Keratinocyte (primary cell): Measurements from ENCODE around the gene NRDC. TPM values are rescaled to one million over a fixed set of nuclear protein-coding genes. Genes with fewer than 3 reads are reported as not detected.

ENCODE experiments used
- DNase-seq: peaks from one replicate; pipeline ENCODE4 v3.0.0-alpha.2; 2011; ENCODE audit warnings: low read depth, missing footprints, low spot score
- FAIRE-seq: peaks from 2 replicates; lab custom pipeline; 2011; peaks lifted over from hg19 to GRCh38; lab: Jason Lieb, UNC
- H2AFZ ChIP-seq: 2 replicates; pipeline ENCODE4 v1.6.0; 2012; ENCODE audit warnings: low read length, control low read depth, inconsistent platforms; ENCODE audit not compliant: control insufficient read depth
- H3K27ac ChIP-seq: 2 replicates; pipeline ENCODE4 v1.5.1; 2011; ENCODE audit warnings: low read length; ENCODE audit not compliant: control insufficient read depth, insufficient read depth
- H3K27me3 ChIP-seq: 3 replicates; pipeline ENCODE4 v1.6.0; 2011; ENCODE audit warnings: low read length; ENCODE audit not compliant: control insufficient read depth, insufficient read depth; ENCODE audit errors: extremely low read depth
- H3K36me3 ChIP-seq, 2 experiments: 2 replicates in 1 of 2; 3 replicates in 1 of 2; pipeline ENCODE4 v1.5.1; 2011; ENCODE audit warnings: low read length in 2 of 2, mild to moderate bottlenecking in 1 of 2; ENCODE audit not compliant: control insufficient read depth in 2 of 2, insufficient read depth in 2 of 2; ENCODE audit errors: extremely low read depth in 1 of 2
- H3K4me1 ChIP-seq: 3 replicates; pipeline ENCODE4 v1.5.1; 2011; ENCODE audit warnings: low read length; ENCODE audit not compliant: control insufficient read depth, insufficient read depth; ENCODE audit errors: extremely low read depth
- H3K4me2 ChIP-seq: 3 replicates; pipeline ENCODE4 v1.6.0; 2011; ENCODE audit warnings: low read depth, low read length; ENCODE audit not compliant: control insufficient read depth, insufficient read depth; ENCODE audit errors: extremely low read depth
- H3K4me3 ChIP-seq, 3 experiments: fragments of 200-600 bp in 1 of 3; sonication (generic) in 1 of 3; 2 replicates in 2 of 3; 3 replicates in 1 of 3; pipeline ENCODE4 v1.5.1; 2011 to 2016; ENCODE audit warnings: low read length in 3 of 3, mild to moderate bottlenecking in 3 of 3, control low read depth in 2 of 3, inconsistent platforms in 1 of 3, low read depth in 1 of 3, mixed read lengths in 1 of 3, mixed run types in 1 of 3, moderate library complexity in 1 of 3; ENCODE audit not compliant: control insufficient read depth in 2 of 3, insufficient read depth in 2 of 3; ENCODE audit errors: extremely low read depth in 1 of 3
- H3K79me2 ChIP-seq: 2 replicates; pipeline ENCODE4 v1.6.0; 2012; ENCODE audit warnings: low read length; ENCODE audit not compliant: control insufficient read depth, insufficient read depth
- H3K9ac ChIP-seq: 3 replicates; pipeline ENCODE4 v1.6.0; 2011; ENCODE audit warnings: low read length; ENCODE audit not compliant: control insufficient read depth, insufficient read depth; ENCODE audit errors: extremely low read depth
- H3K9me1 ChIP-seq: 3 replicates; pipeline ENCODE4 v1.6.0; 2011; ENCODE audit warnings: low read length; ENCODE audit not compliant: control insufficient read depth, insufficient read depth; ENCODE audit errors: extremely low read depth
- H3K9me3 ChIP-seq: 2 replicates; pipeline ENCODE4 v1.5.1; 2012; ENCODE audit warnings: low read depth, low read length; ENCODE audit not compliant: control insufficient read depth
- H4K20me1 ChIP-seq: 3 replicates; pipeline ENCODE4 v1.6.0; 2011; ENCODE audit warnings: low read length; ENCODE audit not compliant: control insufficient read depth, insufficient read depth; ENCODE audit errors: extremely low read depth
- CTCF ChIP-seq, 3 experiments: IDR thresholded peaks in 1 of 3; conservative IDR thresholded peaks in 1 of 3; optimal IDR thresholded peaks in 1 of 3; 2 replicates in 2 of 3; 3 replicates in 1 of 3; pipeline versions ENCODE3 to v1.5.1; 2011; ENCODE audit warnings: low read length in 3 of 3, mild to moderate bottlenecking in 3 of 3, moderate library complexity in 2 of 3, control low read depth in 1 of 3, inconsistent platforms in 1 of 3; ENCODE audit not compliant: insufficient read depth in 2 of 3; ENCODE audit errors: extremely low read depth in 1 of 3
- EZH2 ChIP-seq: IDR thresholded peaks from one replicate; pipeline ENCODE4 v1.6.1; 2012; ENCODE audit warnings: inconsistent platforms, mild to moderate bottlenecking, low read length, moderate library complexity
- dilution Hi-C: fragments of 300-500 bp; cut with MboI; formaldehyde crosslinking; loops from one replicate; pipeline ENCODE4 v1.7.0; 2020; ENCODE audit warnings: low sequenced_read_pairs; ENCODE audit not compliant: extremely low pct_ligation_motif_present
- polyA plus RNA-seq, 5 experiments: library from polyadenylated mRNA; depleted of rRNA in 3 of 5; stranded (reverse) in 3 of 5; stranded (forward) in 1 of 5; unstranded in 1 of 5; fragments of >200 nt; gene quantifications; 1 replicate in 1 of 5; 2 replicates in 3 of 5; 3 replicates in 1 of 5; pipeline versions ENCODE4 v1.2.1 to v1.2.3, GENCODE V29; 2011 to 2012; ENCODE audit warnings: missing spikeins in 2 of 5, low read depth in 1 of 5, low replicate concordance in 1 of 5

Gene NRDC
- polyA plus RNA-seq, 1 donor (not counting 4 experiments of a cell fraction or from before 2014, with no cell fraction given): 183 TPM

GRCh38 chr1:51902456-51902855 lies 23.9 kb upstream of the NRDC start:
- Histone ChIP-seq H3K9me1 (no peaks in the 10 kb centered on the region), H3K36me3 (no peaks in the 10 kb centered on the region), H3K9me3 (no peaks in the 10 kb centered on the region), H3K79me2 (no peaks in the 10 kb centered on the region), H3K4me3 (no peak overlapping the region), H4K20me1 (no peaks in the 10 kb centered on the region), H3K4me2 (no peak overlapping the region), H2AFZ (no peak overlapping the region), H3K27me3 (no peaks in the 10 kb centered on the region), H3K27ac (no peak overlapping the region), H3K9ac (no peak overlapping the region), H3K4me1 (peaks cover 23% of the 10 kb centered on the region)
- dilution Hi-C loops: no loop called here
- FAIRE-seq: no peak
- TF ChIP-seq EZH2 (no peak), CTCF (optimal IDR thresholded peaks at IDR 0.05 in 1 of 3, IDR thresholded peaks at IDR 0.05 in 1 of 3, conservative IDR thresholded peaks at IDR 0.05 in 1 of 3; ENCODE audit: extremely low read depth in 1 of 3, insufficient read depth in 2 of 3, low read length in 3 of 3) (no peak)
- no peak for DNase-seq

GRCh38 chr1:51901151-51901550 lies 22.6 kb upstream of the NRDC start:
- TF ChIP-seq CTCF (optimal IDR thresholded peaks at IDR 0.05 in 1 of 3, IDR thresholded peaks at IDR 0.05 in 1 of 3, conservative IDR thresholded peaks at IDR 0.05 in 1 of 3; ENCODE audit: extremely low read depth in 1 of 3, insufficient read depth in 2 of 3, low read length in 3 of 3) (no peak), EZH2 (no peak)
- Histone ChIP-seq H3K79me2 (no peaks in the 10 kb centered on the region), H3K9ac (no peak overlapping the region), H3K9me3 (no peaks in the 10 kb centered on the region), H4K20me1 (no peaks in the 10 kb centered on the region), H3K27ac (no peak overlapping the region), H3K9me1 (no peaks in the 10 kb centered on the region), H3K36me3 (no peaks in the 10 kb centered on the region), H3K4me3 (no peak overlapping the region), H3K4me2 (no peak overlapping the region), H3K27me3 (no peaks in the 10 kb centered on the region), H2AFZ (no peak overlapping the region), H3K4me1 (peaks cover 34% of the 10 kb centered on the region)
- no peak for FAIRE-seq
- dilution Hi-C loops: no loop called here
- DNase-seq: no peak
